Brain microvascular endothelial cell (primary cell): ENCODE data around the gene NFATC1.

Source experiments
- DNase-seq: peaks from one replicate; pipeline ENCODE4 v3.0.0-alpha.2; 2020
- H3K27ac ChIP-seq: fragments of 250-450 bp; sonication (Bioruptor Pico); 2 replicates; pipeline ENCODE4 v1.5.1; 2020; ENCODE audit warnings: mild to moderate bottlenecking, moderate library complexity
- H3K27me3 ChIP-seq: fragments of 250-450 bp; sonication (Bioruptor Pico); replicated peaks from 2 replicates; pipeline ENCODE4 v1.5.1; 2020; ENCODE audit warnings: mild to moderate bottlenecking
- H3K36me3 ChIP-seq: fragments of 250-450 bp; sonication (Bioruptor Pico); replicated peaks from 2 replicates; pipeline ENCODE4 v1.5.1; 2020; ENCODE audit warnings: mild to moderate bottlenecking
- H3K4me3 ChIP-seq: 2 replicates; pipeline ENCODE4 v1.5.1; 2011; ENCODE audit warnings: low read depth, mild to moderate bottlenecking, control low read depth, low read length, moderate library complexity
- in situ Hi-C: cut with HindIII; loops from 2 replicates; pipeline ENCODE4 v1.10.0; 2017; ENCODE audit warnings: low sequenced_read_pairs, low pct_ligation_motif_present
- TF ChIP-seq, protein P1 (sequence below): IDR thresholded peaks from 2 replicates; pipeline ENCODE4 v1.5.1; 2011; ENCODE audit warnings: low read depth, mild to moderate bottlenecking, moderate library complexity, low read length, control low read depth, inconsistent platforms; ENCODE audit errors: missing control alignments

NFATC1 gene

DNA sequence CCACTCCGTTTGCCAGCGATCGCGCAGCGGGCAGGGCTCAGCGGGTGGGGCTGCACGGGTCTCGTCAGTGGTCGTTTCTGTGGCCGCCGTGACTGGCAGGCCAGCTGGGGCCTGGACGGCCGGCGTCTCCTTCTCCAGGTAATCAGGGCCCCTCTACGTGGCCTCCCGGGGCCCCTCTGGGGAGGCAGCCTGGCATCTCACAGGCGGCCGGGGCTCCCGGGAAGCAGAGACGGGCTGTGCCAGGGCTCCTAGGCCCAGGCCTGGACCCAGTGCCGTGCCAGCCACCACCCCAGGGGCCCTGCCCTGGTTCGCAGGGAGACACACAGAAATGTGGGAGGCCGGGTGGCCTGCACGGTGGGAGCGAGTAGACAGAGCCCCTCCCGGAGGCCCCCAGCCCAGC lies 59.5 kb downstream of the NFATC1 start:
- Histone ChIP-seq H3K36me3 (no peaks in the 10 kb centered on the region), H3K27me3 (no peaks in the 10 kb centered on the region), H3K27ac (no peak overlapping the region), H3K4me3 (no peak overlapping the region)
- in situ Hi-C loops = no loop called here
- TF ChIP-seq, protein P1, sequence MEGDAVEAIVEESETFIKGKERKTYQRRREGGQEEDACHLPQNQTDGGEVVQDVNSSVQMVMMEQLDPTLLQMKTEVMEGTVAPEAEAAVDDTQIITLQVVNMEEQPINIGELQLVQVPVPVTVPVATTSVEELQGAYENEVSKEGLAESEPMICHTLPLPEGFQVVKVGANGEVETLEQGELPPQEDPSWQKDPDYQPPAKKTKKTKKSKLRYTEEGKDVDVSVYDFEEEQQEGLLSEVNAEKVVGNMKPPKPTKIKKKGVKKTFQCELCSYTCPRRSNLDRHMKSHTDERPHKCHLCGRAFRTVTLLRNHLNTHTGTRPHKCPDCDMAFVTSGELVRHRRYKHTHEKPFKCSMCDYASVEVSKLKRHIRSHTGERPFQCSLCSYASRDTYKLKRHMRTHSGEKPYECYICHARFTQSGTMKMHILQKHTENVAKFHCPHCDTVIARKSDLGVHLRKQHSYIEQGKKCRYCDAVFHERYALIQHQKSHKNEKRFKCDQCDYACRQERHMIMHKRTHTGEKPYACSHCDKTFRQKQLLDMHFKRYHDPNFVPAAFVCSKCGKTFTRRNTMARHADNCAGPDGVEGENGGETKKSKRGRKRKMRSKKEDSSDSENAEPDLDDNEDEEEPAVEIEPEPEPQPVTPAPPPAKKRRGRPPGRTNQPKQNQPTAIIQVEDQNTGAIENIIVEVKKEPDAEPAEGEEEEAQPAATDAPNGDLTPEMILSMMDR = no peak
- no peak for DNase-seq

DNA sequence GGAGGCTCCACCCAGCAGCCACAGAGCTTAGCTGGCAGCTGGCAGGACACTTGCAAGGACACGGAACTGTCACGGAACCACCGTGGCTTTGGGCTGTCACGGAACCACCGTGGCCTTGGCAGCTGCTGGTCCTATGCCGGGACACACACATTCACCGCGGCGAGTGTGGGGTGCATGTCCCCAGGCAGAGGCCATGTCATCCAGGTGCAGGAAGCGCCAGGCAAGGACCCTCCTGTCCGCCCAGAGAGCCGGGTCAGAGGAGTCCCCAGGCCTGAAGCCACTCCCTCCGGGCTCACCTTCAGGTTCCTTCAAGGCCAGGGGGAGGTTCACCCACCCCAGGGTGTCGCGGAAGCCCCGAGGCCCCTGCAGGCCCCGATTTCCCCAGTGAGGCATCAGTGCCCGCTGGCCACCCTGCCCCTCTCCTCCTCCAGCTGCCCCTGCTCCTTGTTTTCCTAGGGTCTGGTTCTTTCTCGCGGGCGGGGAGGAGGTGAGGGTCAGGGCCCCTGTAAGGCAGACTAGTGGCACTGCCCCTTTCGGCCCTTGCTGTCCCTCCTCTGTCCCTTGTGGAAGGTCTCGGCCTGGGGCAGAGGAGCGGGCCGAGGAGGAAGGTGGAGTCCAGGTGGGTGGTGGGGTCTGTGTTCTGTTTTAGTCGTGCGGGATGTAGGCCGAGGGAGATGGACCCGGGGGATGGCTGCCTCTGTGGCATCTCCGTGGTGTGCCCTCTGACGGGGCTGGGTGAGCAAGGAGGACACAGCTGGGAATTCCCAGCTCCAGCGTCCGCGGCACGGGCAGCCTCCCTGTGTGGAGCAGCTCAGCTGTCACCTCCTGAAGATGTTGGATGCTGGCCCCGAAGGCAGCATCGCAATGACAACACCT lies 60.6 kb downstream of the NFATC1 start:
- no peaks in the 10 kb centered on the region for H3K27me3 ChIP-seq
- TF ChIP-seq, protein P1 = no peak
- no peak overlapping the region for H3K27ac ChIP-seq
- in situ Hi-C loops = no loop called here
- DNase-seq = no peak
- H3K36me3 ChIP-seq = no peaks in the 10 kb centered on the region
- H3K4me3 ChIP-seq = no peak overlapping the region

DNA sequence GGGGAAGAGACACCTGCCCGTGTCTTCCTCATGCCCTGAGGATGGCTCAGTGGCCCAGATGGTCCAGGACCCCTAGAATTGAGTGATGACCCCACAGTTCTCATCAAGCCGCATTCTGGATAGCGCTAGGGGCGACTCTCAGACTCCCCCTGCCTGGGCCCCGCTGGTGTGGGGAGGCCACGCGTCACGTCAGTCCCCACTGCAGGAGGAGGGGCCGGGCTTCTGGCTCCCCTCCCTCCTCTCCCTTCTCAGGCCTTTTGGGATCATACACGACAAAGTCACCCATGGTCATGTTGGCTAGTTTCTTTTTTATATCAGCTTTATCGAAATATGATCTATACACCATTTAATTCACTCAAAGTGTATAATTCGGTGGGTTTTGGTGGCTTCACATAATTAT lies 61.5 kb downstream of the NFATC1 start:
- TF ChIP-seq, protein P1 = no peak
- no peak for DNase-seq
- in situ Hi-C loops = no loop called here
- Histone ChIP-seq H3K4me3 (no peak overlapping the region), H3K27ac (no peak overlapping the region), H3K27me3 (no peaks in the 10 kb centered on the region), H3K36me3 (no peaks in the 10 kb centered on the region)

DNA sequence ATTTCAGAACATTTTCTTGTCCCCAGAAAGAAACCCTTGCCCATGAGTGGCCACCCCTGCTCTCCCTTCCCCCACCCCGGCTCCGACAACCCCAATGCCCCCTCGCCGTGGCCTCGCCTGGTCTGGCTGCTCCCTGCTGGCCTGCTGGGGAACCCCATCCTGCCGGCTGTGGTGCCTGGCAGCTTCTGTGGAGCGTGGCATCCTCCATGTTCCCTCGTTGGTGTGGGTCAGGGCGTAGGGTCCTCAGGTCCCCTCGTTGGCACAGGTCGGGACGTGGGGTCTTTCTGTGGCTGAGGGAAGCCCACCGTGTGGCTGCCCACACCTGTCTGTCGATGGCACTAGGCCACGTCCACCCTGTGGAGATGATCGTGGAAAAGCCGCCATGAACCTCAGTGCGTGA lies 61.9 kb downstream of the NFATC1 start:
- TF ChIP-seq, protein P1 = no peak
- no peak for DNase-seq
- in situ Hi-C loops = no loop called here
- Histone ChIP-seq H3K27me3 (no peaks in the 10 kb centered on the region), H3K36me3 (no peaks in the 10 kb centered on the region), H3K4me3 (no peak overlapping the region), H3K27ac (no peak overlapping the region)

DNA sequence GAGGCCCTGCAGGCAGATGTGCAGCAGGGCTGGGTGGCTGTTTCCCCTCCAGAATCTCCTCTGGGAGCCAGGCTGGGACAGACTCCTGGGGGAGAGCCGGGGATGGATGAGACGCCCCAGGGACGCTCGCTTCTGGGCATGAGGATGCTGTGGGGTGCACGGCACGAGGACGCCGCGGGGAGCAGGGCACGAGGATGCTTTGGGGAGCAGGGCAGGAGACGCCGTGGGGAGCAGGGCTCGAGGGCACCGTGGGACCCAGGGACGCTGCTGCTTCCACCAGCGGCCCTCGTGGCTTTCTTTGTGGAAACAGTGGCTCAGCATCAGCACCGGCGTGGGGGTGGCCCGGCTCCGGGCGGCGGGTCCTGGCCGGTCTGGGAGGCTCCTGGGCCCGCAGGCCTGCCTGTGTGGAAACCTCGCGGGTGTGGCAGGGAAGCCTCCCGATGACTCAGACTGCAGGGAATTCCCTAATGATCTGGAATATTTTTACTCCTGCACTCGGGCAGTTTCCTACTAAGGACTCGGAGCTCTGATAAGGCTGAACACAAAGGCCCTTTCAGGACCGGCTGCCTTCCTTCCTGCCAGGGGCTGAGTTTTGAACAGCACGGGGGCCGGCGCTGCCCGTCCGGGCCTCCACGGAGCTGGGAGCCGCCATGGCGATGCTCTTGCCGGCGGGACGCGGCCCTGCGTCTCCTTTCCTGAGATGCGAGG lies 62.6 kb downstream of the NFATC1 start:
- DNase-seq = peak; percentile 68
- Histone ChIP-seq H3K27me3 (no peaks in the 10 kb centered on the region), H3K27ac (no peak overlapping the region), H3K4me3 (peak overlapping the region; percentile 20), H3K36me3 (no peaks in the 10 kb centered on the region)
- TF ChIP-seq, protein P1 = no peak
- in situ Hi-C loops = no loop called here
